CD1c-positive myeloid dendritic cell (primary cell): ENCODE measurements around the gene WDFY1.

Source experiments
- DNase-seq: peaks from one replicate; pipeline ENCODE4 v3.0.0-alpha.2; 2016; ENCODE audit errors: extremely low spot score

Gene WDFY1

GRCh38 chr2:223957092-223957851, 12.1 kb upstream of the WDFY1 start, which contains the start of gene MRPL44:
TSS of gene MRPL44 (plus strand) at chr2:223957463. CDS start at chr2:223957473, 10 bp downstream.
- peak; percentile 99 for DNase-seq

GRCh38 chr2:223956300-223956699, 11.2 kb upstream of the WDFY1 start:
- DNase-seq: no peak

GRCh38 chr2:223954401-223954800, 9.3 kb upstream of the WDFY1 start:
- DNase-seq: no peak

GRCh38 chr2:223952280-223952968, 7.3 kb upstream of the WDFY1 start:
- no peak for DNase-seq

- DNase-seq: no peak
These were observed 5.6 kb upstream of the WDFY1 start for GRCh38 chr2:223950448-223951347.

GRCh38 chr2:223949241-223949840, 4.2 kb upstream of the WDFY1 start:
- DNase-seq: no peak

- no peak for DNase-seq
These were observed 2.6 kb upstream of the WDFY1 start for GRCh38 chr2:223947711-223948205.

GRCh38 chr2:223945755-223946154, 620 bp upstream of the WDFY1 start:
- DNase-seq: no peak

GRCh38 chr2:223944166-223944702, 901 bp downstream of the WDFY1 start:
- peak; percentile 41 for DNase-seq

- DNase-seq: peak; percentile 74
These were observed 1.6 kb downstream of the WDFY1 start for GRCh38 chr2:223943561-223944008.

- DNase-seq: no peak
These were observed 2.0 kb downstream of the WDFY1 start for GRCh38 chr2:223943135-223943534.

- no peak for DNase-seq
These were observed 3.4 kb downstream of the WDFY1 start for GRCh38 chr2:223941579-223942277.

- DNase-seq: peak; percentile 71
These were observed 5.7 kb downstream of the WDFY1 start for GRCh38 chr2:223939438-223939837.

- no peak for DNase-seq
These were observed 7.6 kb downstream of the WDFY1 start for GRCh38 chr2:223937535-223937934.

GRCh38 chr2:223936862-223937326, 8.2 kb downstream of the WDFY1 start:
- no peak for DNase-seq

GRCh38 chr2:223935459-223936125, 9.5 kb downstream of the WDFY1 start:
- no peak for DNase-seq

- no peak for DNase-seq
These were observed 10.3 kb downstream of the WDFY1 start for GRCh38 chr2:223934870-223935269.

- no peak for DNase-seq
These were observed 12.0 kb downstream of the WDFY1 start for GRCh38 chr2:223932816-223933800.
